Mammary epithelial cell (primary cell): ENCODE data around the gene CEACAM4.

Experiments
- CTCF ChIP-seq, 2 donors: IDR thresholded peaks in 1 of 2; conservative IDR thresholded peaks in 1 of 2; 2 replicates each; pipeline ENCODE4 v1.5.1; 2011 to 2012; ENCODE audit warnings: inconsistent platforms in 2 of 2, low read length in 2 of 2, mild to moderate bottlenecking in 2 of 2, control low read depth in 1 of 2, low read depth in 1 of 2; ENCODE audit not compliant: insufficient read depth in 1 of 2; ENCODE audit errors: extremely low read depth in 1 of 2
- EZH2 ChIP-seq: IDR thresholded peaks from 2 replicates; pipeline ENCODE4 v1.6.1; 2012; ENCODE audit warnings: low read length, inconsistent platforms, borderline replicate concordance

GRCh38 chr19:41649827-41650226, 23.0 kb upstream of the CEACAM4 start:
- TF ChIP-seq CTCF (conservative IDR thresholded peaks at IDR 0.05 in 1 of 2, IDR thresholded peaks at IDR 0.05 in 1 of 2; ENCODE audit: extremely low read depth in 1 of 2, insufficient read depth in 1 of 2, low read depth in 1 of 2, low read length in 2 of 2) (no peak), EZH2 (no peak)
